Testis (tissue), 3 donors: Measurements from ENCODE around the gene RASGRF1. TPM values are rescaled to one million over a fixed set of nuclear protein-coding genes. Genes with fewer than 3 reads are reported as not detected.

ENCODE experiments used
- DNase-seq: peaks from one replicate; pipeline ENCODE4 v3.0.0-alpha.2; 2019
- H3K27ac ChIP-seq, 2 donors: fragments of 200-600 bp; sonication (generic); one replicate each; pipeline ENCODE4 v1.5.1; 2019
- H3K27me3 ChIP-seq: fragments of 200-600 bp; sonication (generic); one replicate; pipeline ENCODE4 v1.5.1; 2019
- H3K36me3 ChIP-seq: fragments of 200-600 bp; sonication (generic); one replicate; pipeline ENCODE4 v1.5.1; 2017; ENCODE audit warnings: low read depth; ENCODE audit errors: missing control alignments
- H3K4me1 ChIP-seq: fragments of 200-600 bp; sonication (generic); one replicate; pipeline ENCODE4 v1.5.1; 2019
- H3K4me3 ChIP-seq, 2 donors: fragments of 200-600 bp; sonication (generic); one replicate each; pipeline ENCODE4 v1.5.1; 2017 to 2019
- H3K9me3 ChIP-seq: fragments of 200-600 bp; sonication (generic); one replicate; pipeline ENCODE4 v1.5.1; 2017
- POLR2A ChIP-seq: fragments of 450-650 bp; IDR thresholded peaks from one replicate; pipeline ENCODE4 v1.6.1; 2017; ENCODE audit warnings: antibody characterized with exemption, mild to moderate bottlenecking, moderate library complexity
- WGBS, 2 donors: methylation state at CpG; one replicate each; pipeline ENCODE4 v1.1.5; 2018; 5-methylcytosine and 5-hydroxymethylcytosine counted together
- intact Hi-C: fragments of 100-400 bp; cut with DNase I; formaldehyde crosslinking; loops from one replicate; pipeline ENCODE4 v1.15.1; 2023; ENCODE audit warnings: low total_unique reads
- polyA plus RNA-seq: library from polyadenylated mRNA; stranded (reverse); fragments of 350-450 nt; fragmentation: Illumina TruSeq; extraction: RNeasy Lipid Tissue Mini Kit (QIAGEN cat#74804); gene quantifications from one replicate; pipeline ENCODE4 v1.2.3, GENCODE V29; 2014; ENCODE audit warnings: low read depth, low replicate concordance; ENCODE audit not compliant: insufficient read depth
- total RNA-seq, 2 donors: library from RNA; depleted of rRNA; stranded (reverse); fragments of >200 nt; gene quantifications; one replicate each; pipeline ENCODE4 v1.2.3, GENCODE V29; 2016
- TF ChIP-seq, protein P1 (sequence below), 3 experiments: fragments of 450-650 bp in 2 of 3; fragments of 200-600 bp in 1 of 3; sonication (generic) in 1 of 3; IDR thresholded peaks; one replicate each; pipeline ENCODE4 v1.5.1; 2016 to 2019; ENCODE audit warnings: antibody characterized with exemption in 3 of 3, mild to moderate bottlenecking in 2 of 3, moderate library complexity in 1 of 3

Gene RASGRF1
- total and polyA plus RNA-seq, 3 donors from 2014 or later = 2.6 to 3.3 (median 3.1) TPM

DNA sequence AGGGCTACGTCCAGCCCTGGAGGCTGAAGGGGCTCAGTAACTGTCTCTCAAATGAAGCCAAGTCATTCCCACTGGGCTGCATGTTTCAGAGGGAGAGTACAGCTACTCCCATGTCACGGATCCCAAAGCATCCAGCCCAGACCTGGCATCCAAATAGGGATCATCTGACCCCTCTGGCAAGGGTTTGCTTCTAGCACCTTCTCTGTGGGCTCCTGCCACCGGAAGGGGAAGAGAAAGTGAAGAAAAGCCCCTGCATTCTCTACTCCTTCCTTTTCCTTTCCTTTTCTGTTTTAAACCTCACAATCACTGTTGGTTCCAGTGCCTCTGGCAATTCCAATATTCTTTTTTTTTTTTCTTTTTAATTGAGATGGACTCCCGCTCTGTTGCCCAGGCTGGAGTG is 81.2 kb downstream of the RASGRF1 start:
- H3K27me3 ChIP-seq = no peaks in the 10 kb centered on the region
- no peak for TF ChIP-seq POLR2A
- TF ChIP-seq, protein P1, sequence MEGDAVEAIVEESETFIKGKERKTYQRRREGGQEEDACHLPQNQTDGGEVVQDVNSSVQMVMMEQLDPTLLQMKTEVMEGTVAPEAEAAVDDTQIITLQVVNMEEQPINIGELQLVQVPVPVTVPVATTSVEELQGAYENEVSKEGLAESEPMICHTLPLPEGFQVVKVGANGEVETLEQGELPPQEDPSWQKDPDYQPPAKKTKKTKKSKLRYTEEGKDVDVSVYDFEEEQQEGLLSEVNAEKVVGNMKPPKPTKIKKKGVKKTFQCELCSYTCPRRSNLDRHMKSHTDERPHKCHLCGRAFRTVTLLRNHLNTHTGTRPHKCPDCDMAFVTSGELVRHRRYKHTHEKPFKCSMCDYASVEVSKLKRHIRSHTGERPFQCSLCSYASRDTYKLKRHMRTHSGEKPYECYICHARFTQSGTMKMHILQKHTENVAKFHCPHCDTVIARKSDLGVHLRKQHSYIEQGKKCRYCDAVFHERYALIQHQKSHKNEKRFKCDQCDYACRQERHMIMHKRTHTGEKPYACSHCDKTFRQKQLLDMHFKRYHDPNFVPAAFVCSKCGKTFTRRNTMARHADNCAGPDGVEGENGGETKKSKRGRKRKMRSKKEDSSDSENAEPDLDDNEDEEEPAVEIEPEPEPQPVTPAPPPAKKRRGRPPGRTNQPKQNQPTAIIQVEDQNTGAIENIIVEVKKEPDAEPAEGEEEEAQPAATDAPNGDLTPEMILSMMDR (IDR thresholded peaks at IDR 0.05) = no peak
- H3K36me3 ChIP-seq = no peaks in the 10 kb centered on the region
- intact Hi-C loops = no loop called here
- no peak overlapping the region for H3K27ac ChIP-seq
- no peaks in the 10 kb centered on the region for H3K9me3 ChIP-seq
- DNase-seq = no peak
- no peak overlapping the region for H3K4me3 ChIP-seq
- no peaks in the 10 kb centered on the region for H3K4me1 ChIP-seq
- WGBS, 2 donors = 52 to 72% methylated on average over 4 of the region's 4 CpGs

DNA sequence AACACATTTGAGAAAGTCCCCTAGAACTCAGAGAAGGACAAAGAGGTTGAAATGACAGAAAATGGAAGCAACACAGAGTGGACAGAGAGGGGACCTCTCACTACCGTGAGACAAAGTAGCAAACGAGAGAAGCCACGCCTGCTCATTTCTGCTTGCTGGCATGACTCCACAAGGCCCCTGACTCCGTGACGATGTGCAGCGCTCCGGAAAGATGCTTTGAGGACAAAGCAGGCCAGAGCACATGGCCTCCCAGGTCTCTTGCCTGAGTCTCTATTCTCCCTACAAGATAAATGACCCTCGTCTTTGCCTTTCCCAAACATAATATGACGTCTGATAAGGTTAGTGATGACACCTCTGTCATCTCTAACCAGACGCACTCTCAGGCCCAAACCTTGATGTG is 81.9 kb downstream of the RASGRF1 start:
- H3K9me3 ChIP-seq = no peaks in the 10 kb centered on the region
- TF ChIP-seq, protein P1 (IDR thresholded peaks at IDR 0.05) = no peak
- no peak for TF ChIP-seq POLR2A
- no peaks in the 10 kb centered on the region for H3K27me3 ChIP-seq
- peak; percentile 41 for DNase-seq
- no peak overlapping the region for H3K4me3 ChIP-seq
- H3K27ac ChIP-seq = no peak overlapping the region
- 49 to 56% methylated on average over 9 to 10 of the region's 10 CpGs for WGBS, 2 donors
- intact Hi-C loops = no loop called here
- no peaks in the 10 kb centered on the region for H3K36me3 ChIP-seq
- H3K4me1 ChIP-seq = no peaks in the 10 kb centered on the region

DNA sequence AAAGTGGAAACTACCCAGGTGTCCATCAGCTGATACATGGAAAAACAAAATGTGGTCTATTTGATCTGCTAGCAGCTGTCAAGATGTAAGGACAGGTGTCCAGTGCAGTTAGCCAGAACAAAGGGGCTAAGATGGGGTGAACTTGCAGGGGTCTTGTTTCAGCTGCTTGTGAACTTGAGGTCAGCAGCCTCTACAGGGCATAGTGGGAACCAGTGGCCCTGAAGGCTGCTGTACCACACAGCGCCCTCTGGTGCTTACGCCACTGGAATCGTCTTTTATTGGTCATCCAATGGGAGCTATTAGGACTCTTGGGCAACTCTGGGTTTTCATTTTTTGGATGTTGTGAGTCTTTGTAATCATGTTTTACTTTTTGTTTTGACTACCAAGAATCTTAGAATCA is 83.5 kb downstream of the RASGRF1 start:
- Histone ChIP-seq H3K27me3 (no peaks in the 10 kb centered on the region), H3K36me3 (no peaks in the 10 kb centered on the region), H3K9me3 (no peaks in the 10 kb centered on the region), H3K27ac (no peak overlapping the region), H3K4me1 (no peaks in the 10 kb centered on the region), H3K4me3 (no peak overlapping the region)
- peak; percentile 56 for DNase-seq
- intact Hi-C loops = no loop called here
- WGBS, 2 donors = 80 to 85% methylated on average over 3 of the region's 3 CpGs
- no peak for TF ChIP-seq POLR2A
- TF ChIP-seq, protein P1 (IDR thresholded peaks at IDR 0.05) = peak in 2 of 3 experiments; percentile 16 to 26

DNA sequence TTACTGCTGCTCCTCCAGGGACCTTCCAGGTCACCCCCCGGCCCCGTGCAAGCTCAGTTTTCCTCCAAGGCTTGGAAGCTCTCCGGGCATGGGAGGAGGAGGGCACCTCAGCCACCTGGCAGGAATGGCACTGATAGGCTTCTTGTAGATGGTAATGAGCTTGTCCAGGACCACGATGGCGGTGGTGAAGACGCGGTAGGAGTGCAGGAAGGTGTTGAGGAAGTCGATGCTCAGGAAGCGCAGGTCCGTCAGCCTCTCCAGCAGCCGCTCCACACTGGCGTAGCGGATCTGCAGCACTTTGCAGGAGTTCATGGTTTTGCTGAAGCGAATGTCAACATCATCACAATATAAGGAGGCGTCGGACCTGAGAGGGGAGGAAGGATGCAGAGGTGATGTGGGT is 84.5 kb downstream of the RASGRF1 start:
- no peaks in the 10 kb centered on the region for H3K27me3 ChIP-seq
- H3K9me3 ChIP-seq = no peaks in the 10 kb centered on the region
- intact Hi-C loops = no loop called here
- no peak overlapping the region for H3K27ac ChIP-seq
- H3K4me1 ChIP-seq = no peaks in the 10 kb centered on the region
- TF ChIP-seq, protein P1 (IDR thresholded peaks at IDR 0.05) = no peak
- no peak for TF ChIP-seq POLR2A
- WGBS, 2 donors = 88 to 96% methylated on average over 16 of the region's 16 CpGs
- DNase-seq = no peak
- no peak overlapping the region for H3K4me3 ChIP-seq
- H3K36me3 ChIP-seq = no peaks in the 10 kb centered on the region

DNA sequence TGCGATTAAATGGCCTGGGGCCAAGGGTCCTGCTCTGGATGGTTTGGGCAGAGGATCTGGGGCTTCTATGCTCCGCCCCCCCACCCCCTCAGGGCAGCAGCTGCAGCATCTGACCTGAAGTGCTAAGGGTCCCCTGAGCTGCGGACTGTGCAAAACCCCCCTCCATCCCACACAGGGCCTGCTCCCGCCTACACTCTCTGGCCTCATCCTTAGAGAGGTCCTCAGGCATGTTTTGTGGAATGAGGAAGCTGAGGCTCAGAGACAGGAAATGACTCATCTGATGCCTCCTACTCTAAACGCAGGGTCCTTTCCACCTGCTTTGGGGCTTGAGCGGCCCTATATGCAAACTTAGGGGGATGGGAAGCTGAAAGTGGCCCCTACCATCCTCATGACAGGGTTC is 86.2 kb downstream of the RASGRF1 start:
- Histone ChIP-seq H3K9me3 (no peaks in the 10 kb centered on the region), H3K27ac (no peak overlapping the region), H3K4me1 (no peaks in the 10 kb centered on the region), H3K4me3 (no peak overlapping the region), H3K27me3 (no peaks in the 10 kb centered on the region), H3K36me3 (no peaks in the 10 kb centered on the region)
- intact Hi-C loops = no loop called here
- no peak for TF ChIP-seq POLR2A
- TF ChIP-seq, protein P1 (IDR thresholded peaks at IDR 0.05) = no peak
- DNase-seq = no peak
- 0 to 50% methylated on average over 1 to 6 of the region's 6 CpGs for WGBS, 2 donors
